Fibroblast of lung (primary cell): Measurements from ENCODE around the gene MAP3K10.

Source experiments
- EZH2 ChIP-seq: IDR thresholded peaks from 2 replicates; pipeline ENCODE4 v1.5.1; 2012; ENCODE audit warnings: low read length, control low read depth, mild to moderate bottlenecking; ENCODE audit errors: missing control alignments
- TF ChIP-seq, protein P1 (sequence below), 2 donors: IDR thresholded peaks in 1 of 2; conservative IDR thresholded peaks in 1 of 2; 1 replicate in 1 of 2; 2 replicates in 1 of 2; pipeline ENCODE4 v1.5.1; 2011 to 2012; ENCODE audit warnings: low read length in 2 of 2, control low read depth in 1 of 2, inconsistent platforms in 1 of 2, low read depth in 1 of 2, mild to moderate bottlenecking in 1 of 2

GRCh38 chr19:40244579-40245317, 53.5 kb downstream of the MAP3K10 start:
- TF ChIP-seq, protein P1, sequence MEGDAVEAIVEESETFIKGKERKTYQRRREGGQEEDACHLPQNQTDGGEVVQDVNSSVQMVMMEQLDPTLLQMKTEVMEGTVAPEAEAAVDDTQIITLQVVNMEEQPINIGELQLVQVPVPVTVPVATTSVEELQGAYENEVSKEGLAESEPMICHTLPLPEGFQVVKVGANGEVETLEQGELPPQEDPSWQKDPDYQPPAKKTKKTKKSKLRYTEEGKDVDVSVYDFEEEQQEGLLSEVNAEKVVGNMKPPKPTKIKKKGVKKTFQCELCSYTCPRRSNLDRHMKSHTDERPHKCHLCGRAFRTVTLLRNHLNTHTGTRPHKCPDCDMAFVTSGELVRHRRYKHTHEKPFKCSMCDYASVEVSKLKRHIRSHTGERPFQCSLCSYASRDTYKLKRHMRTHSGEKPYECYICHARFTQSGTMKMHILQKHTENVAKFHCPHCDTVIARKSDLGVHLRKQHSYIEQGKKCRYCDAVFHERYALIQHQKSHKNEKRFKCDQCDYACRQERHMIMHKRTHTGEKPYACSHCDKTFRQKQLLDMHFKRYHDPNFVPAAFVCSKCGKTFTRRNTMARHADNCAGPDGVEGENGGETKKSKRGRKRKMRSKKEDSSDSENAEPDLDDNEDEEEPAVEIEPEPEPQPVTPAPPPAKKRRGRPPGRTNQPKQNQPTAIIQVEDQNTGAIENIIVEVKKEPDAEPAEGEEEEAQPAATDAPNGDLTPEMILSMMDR (conservative IDR thresholded peaks at IDR 0.05 in 1 of 2, IDR thresholded peaks at IDR 0.05 in 1 of 2; ENCODE audit: low read depth in 1 of 2, low read length in 2 of 2) = no peak
- no peak for TF ChIP-seq EZH2
